ENCODE results near the gene SSNA1. TPM values are rescaled to one million over a fixed set of nuclear protein-coding genes. Genes with fewer than 3 reads are reported as not detected.

The SSNA1 gene
- total and polyA plus RNA-seq, 5 experiments from 2014 or later: 39.2 to 123 (median 97.8) TPM

GRCh38 chr9:137216188-137216965 lies 27.9 kb downstream of the SSNA1 start:
- H3K36me3 Mint-ChIP-seq: no peaks in the 10 kb centered on the region
- POLR2A ChIA-PET: interaction anchor here (0.6 kb wide), 1 partner anchor 441 kb away, joined by 3 read pairs; no protein-coding TSS in a partner anchor
- H3K27me3 Mint-ChIP-seq: no peaks in the 10 kb centered on the region
- ATAC-seq (no peak), DNase-seq (no peak)
- H3K9me3 Mint-ChIP-seq: no peaks in the 10 kb centered on the region
- H3K27ac Mint-ChIP-seq: no peak overlapping the region
- H3K4me3 Mint-ChIP-seq: peak overlapping the region in 1 of 10 donors; percentile 41
- peaks cover 0 to 3% (median 0%) of the 10 kb centered on the region in 4 donors for H3K4me1 Mint-ChIP-seq

- no peaks in the 10 kb centered on the region for H3K36me3 Mint-ChIP-seq
- peaks cover 0 to 3% (median 0%) of the 10 kb centered on the region in 4 donors for H3K4me1 Mint-ChIP-seq
- H3K9me3 Mint-ChIP-seq: no peaks in the 10 kb centered on the region
- POLR2A ChIA-PET: no interaction called here
- H3K4me3 Mint-ChIP-seq: peak overlapping the region in 3 of 10 donors; percentile 15 to 36 (median 33)
- DNase-seq (no peak), ATAC-seq (no peak)
- peak overlapping the region in 1 of 10 donors; percentile 15 for H3K27ac Mint-ChIP-seq
- H3K27me3 Mint-ChIP-seq: no peaks in the 10 kb centered on the region
These were observed 29.1 kb downstream of the SSNA1 start for GRCh38 chr9:137217276-137218211.

- Mint-ChIP-seq H3K4me1 (peaks cover 1 to 6% (median 3%) of the 10 kb centered on the region in 4 donors), H3K9me3 (no peaks in the 10 kb centered on the region)
These were observed 29.8 kb downstream of the SSNA1 start for GRCh38 chr9:137218212-137218753.

GRCh38 chr9:137218754-137219271 lies 30.3 kb downstream of the SSNA1 start:
- Mint-ChIP-seq H3K27me3 (no peaks in the 10 kb centered on the region), H3K9me3 (no peaks in the 10 kb centered on the region), H3K4me3 (peak overlapping the region in 1 of 10 donors; percentile 10), H3K36me3 (no peaks in the 10 kb centered on the region), H3K4me1 (peaks cover 1 to 6% (median 3%) of the 10 kb centered on the region in 4 donors), H3K27ac (no peak overlapping the region)
- DNase-seq (no peak), ATAC-seq (no peak)
- POLR2A ChIA-PET: interaction anchor here (0.5 to 1.5 kb wide), 4 partner anchors 8 to 856 kb away, joined by 3 to 4 read pairs (median 3); partner anchors contain the start of gene LCN8

More at GRCh38 chr9:137218212-137218753, 29.8 kb downstream of the SSNA1 start:
- DNase-seq (no peak), ATAC-seq (no peak)
- Mint-ChIP-seq H3K27ac (no peak overlapping the region), H3K36me3 (no peaks in the 10 kb centered on the region), H3K4me3 (peak overlapping the region in 1 of 10 donors; percentile 10), H3K27me3 (no peaks in the 10 kb centered on the region)
- POLR2A ChIA-PET: interaction anchor here (1.1 to 1.3 kb wide), 2 partner anchors 8 to 36 kb away, joined by 3 read pairs; no protein-coding TSS in a partner anchor

GRCh38 chr9:137219757-137220316 lies 31.4 kb downstream of the SSNA1 start:
- Mint-ChIP-seq H3K27me3 (no peaks in the 10 kb centered on the region), H3K4me3 (peak overlapping the region in 4 of 10 donors; percentile 23 to 58 (median 39)), H3K9me3 (no peaks in the 10 kb centered on the region), H3K36me3 (no peaks in the 10 kb centered on the region), H3K4me1 (peaks cover 1 to 7% (median 6%) of the 10 kb centered on the region in 4 donors), H3K27ac (peak overlapping the region in 1 of 10 donors; percentile 71)
- DNase-seq: no peak
- POLR2A ChIA-PET: interaction anchor here (0.7 to 1.5 kb wide), 5 partner anchors 21 to 857 kb away, joined by 3 to 6 read pairs (median 3); partner anchors contain the start of gene TUBB4B
- no peak for ATAC-seq

- ATAC-seq (no peak), DNase-seq (no peak)
- no peaks in the 10 kb centered on the region for H3K27me3 Mint-ChIP-seq
- H3K36me3 Mint-ChIP-seq: no peaks in the 10 kb centered on the region
- H3K4me1 Mint-ChIP-seq: peaks cover 1 to 10% (median 6%) of the 10 kb centered on the region in 4 donors
- H3K27ac Mint-ChIP-seq: peak overlapping the region in 1 of 10 donors; percentile 71
- POLR2A ChIA-PET: interaction anchor here (0.9 to 1.5 kb wide), 5 partner anchors 21 to 858 kb away, joined by 3 to 6 read pairs (median 3); partner anchors contain the start of genes ANAPC2, SSNA1 and TUBB4B
- no peaks in the 10 kb centered on the region for H3K9me3 Mint-ChIP-seq
- peak overlapping the region in 7 of 10 donors; percentile 15 to 75 (median 58) for H3K4me3 Mint-ChIP-seq
These were observed 32.0 kb downstream of the SSNA1 start for GRCh38 chr9:137220317-137221094.

GRCh38 chr9:137221095-137221505 lies 32.6 kb downstream of the SSNA1 start:
- H3K9me3 Mint-ChIP-seq: no peaks in the 10 kb centered on the region
- H3K27ac Mint-ChIP-seq: no peak overlapping the region
- ATAC-seq (no peak), DNase-seq (no peak)
- H3K36me3 Mint-ChIP-seq: no peaks in the 10 kb centered on the region
- H3K4me1 Mint-ChIP-seq: peaks cover 1 to 10% (median 6%) of the 10 kb centered on the region in 4 donors
- peak overlapping the region in 6 of 10 donors; percentile 38 to 75 (median 60) for H3K4me3 Mint-ChIP-seq
- no peaks in the 10 kb centered on the region for H3K27me3 Mint-ChIP-seq
- POLR2A ChIA-PET: interaction anchor here (1.0 to 4.8 kb wide), 4 partner anchors 17 to 50 kb away, joined by 3 to 85 read pairs (median 5); partner anchors contain the start of genes ANAPC2, NDOR1, SSNA1 and TMEM203

GRCh38 chr9:137221506-137222111 lies 33.1 kb downstream of the SSNA1 start:
- no peak overlapping the region for H3K4me3 Mint-ChIP-seq
- no peaks in the 10 kb centered on the region for H3K27me3 Mint-ChIP-seq
- POLR2A ChIA-PET: interaction anchor here (0.5 to 4.8 kb wide), 3 partner anchors 17 to 106 kb away, joined by 3 to 85 read pairs (median 3); partner anchors contain the start of genes NDOR1, TMEM203 and TPRN
- DNase-seq (peak in 1 of 10 donors; percentile 22), ATAC-seq (no peak)
- H3K27ac Mint-ChIP-seq: no peak overlapping the region
- no peaks in the 10 kb centered on the region for H3K36me3 Mint-ChIP-seq
- peaks cover 1 to 10% (median 6%) of the 10 kb centered on the region in 4 donors for H3K4me1 Mint-ChIP-seq
- H3K9me3 Mint-ChIP-seq: no peaks in the 10 kb centered on the region

GRCh38 chr9:137222190-137223077 lies 34.0 kb downstream of the SSNA1 start, which contains the start of gene RNF208:
TSS of gene RNF208 (minus strand) at chr9:137222240. CDS start at chr9:137221212, 1,028 bp downstream.
- Mint-ChIP-seq H3K27me3 (peaks cover 0 to 3% (median under 1%) of the 10 kb centered on the region in 5 donors), H3K9me3 (no peaks in the 10 kb centered on the region), H3K27ac (peak within 1 kb of the TSS in 9 of 10 donors; percentile 60 to 92 (median 79)), H3K36me3 (no peaks in the 10 kb centered on the region), H3K4me3 (peak within 1 kb of the TSS; percentile 73 to 89 (median 82)), H3K4me1 (peaks cover 2 to 12% (median 8%) of the 10 kb centered on the region in 4 donors)
- POLR2A ChIA-PET: interaction anchor here (0.6 to 6.4 kb wide), 25 partner anchors 8 to 494 kb away, joined by 3 to 85 read pairs (median 6); partner anchors contain the start of genes ANAPC2, EHMT1, MAN1B1 and NDOR1
- ATAC-seq (no peak), DNase-seq (peak in 3 of 10 donors; percentile 26 to 37 (median 30))
